Epithelial cell of proximal tubule (primary cell): ENCODE results near the gene BNIP1. TPM values are rescaled to one million over a fixed set of nuclear protein-coding genes. Genes with fewer than 3 reads are reported as not detected.

Experiments
- DNase-seq: peaks from one replicate; pipeline ENCODE4 v3.0.0-alpha.2; 2011; ENCODE audit warnings: low read depth
- H3K4me3 ChIP-seq: 2 replicates; pipeline ENCODE4 v1.5.1; 2011; ENCODE audit warnings: low read depth, mild to moderate bottlenecking, low read length
- CTCF ChIP-seq: conservative IDR thresholded peaks from 2 replicates; pipeline ENCODE4 v1.5.1; 2012; ENCODE audit warnings: low read depth, mild to moderate bottlenecking, low read length
- total RNA-seq: library from RNA; depleted of rRNA; stranded (reverse); fragments of >200 nt; gene quantifications from 2 replicates; pipeline ENCODE4 v1.2.3, GENCODE V29; 2015

The BNIP1 gene
- total RNA-seq, 1 donor from 2014 or later, result 22.7 TPM

- no peak overlapping the region for H3K4me3 ChIP-seq
- TF ChIP-seq CTCF, result no peak
- DNase-seq, result no peak
Observed at GRCh38 chr5:173187054-173187743, 42.9 kb downstream of the BNIP1 start.

- TF ChIP-seq CTCF, result no peak
- H3K4me3 ChIP-seq, result no peak overlapping the region
- no peak for DNase-seq
Observed at GRCh38 chr5:173188280-173188679, 43.9 kb downstream of the BNIP1 start.

GRCh38 chr5:173191015-173191414, 46.7 kb downstream of the BNIP1 start:
- H3K4me3 ChIP-seq, result no peak overlapping the region
- no peak for DNase-seq
- no peak for TF ChIP-seq CTCF

- no peak overlapping the region for H3K4me3 ChIP-seq
- no peak for TF ChIP-seq CTCF
- no peak for DNase-seq
Observed at GRCh38 chr5:173191561-173191960, 47.2 kb downstream of the BNIP1 start.

GRCh38 chr5:173192561-173192960, 48.2 kb downstream of the BNIP1 start:
- no peak for DNase-seq
- TF ChIP-seq CTCF, result no peak
- H3K4me3 ChIP-seq, result no peak overlapping the region

GRCh38 chr5:173196133-173196952, 52.0 kb downstream of the BNIP1 start:
- H3K4me3 ChIP-seq, result no peak overlapping the region
- no peak for DNase-seq
- no peak for TF ChIP-seq CTCF
